ENCODE measurements around the gene RGPD4.

- TF ChIP-seq EZH2 (IDR thresholded peaks at IDR 0.05; ENCODE audit: borderline replicate concordance, insufficient read depth, low read depth, low read length, poor library complexity, severe bottlenecking): no peak
- TF ChIP-seq CTCF (IDR thresholded peaks at IDR 0.05): no peak
Measured at GRCh38 chr2:107927034-107927534, 100.4 kb downstream of the RGPD4 start.
